ENCODE data around the gene ZNF346. TPM values are rescaled to one million over a fixed set of nuclear protein-coding genes. Genes with fewer than 3 reads are reported as not detected.

Gene ZNF346
- total and polyA plus RNA-seq, 4 donors, result 6.6 to 31.5 (median 9.6) TPM

- peaks cover 10 to 32% (median 18%) of the 10 kb centered on the region in 4 donors for H3K36me3 ChIP-seq (ENCODE audit: control insufficient read depth in 4 of 4, insufficient read depth in 4 of 4, low read length in 4 of 4)
- 94 to 95% methylated on average over 5 of the region's 5 CpGs for WGBS, 2 donors
- H3K27me3 ChIP-seq (ENCODE audit: control insufficient read depth in 3 of 3, insufficient read depth in 3 of 3, low read length in 2 of 3), result no peaks in the 10 kb centered on the region
- no peak for TF ChIP-seq CTCF (IDR thresholded peaks at IDR 0.05; ENCODE audit: control extremely low read depth, extremely low read depth)
- no peak for ATAC-seq (ENCODE audit: insufficient read depth, low FRiP score)
- H3K9me3 ChIP-seq (ENCODE audit: control insufficient read depth in 4 of 4, insufficient read depth in 3 of 4, low read length in 3 of 4), result no peaks in the 10 kb centered on the region
- H3K9ac ChIP-seq (ENCODE audit: insufficient read depth in 1 of 2, low read length in 2 of 2), result no peak overlapping the region
- no peak overlapping the region for H3K27ac ChIP-seq (ENCODE audit: low read depth in 1 of 2, low read length in 1 of 2)
- H3K4me3 ChIP-seq, result no peak overlapping the region
- no peaks in the 10 kb centered on the region for H3K4me1 ChIP-seq (ENCODE audit: control insufficient read depth in 5 of 5, insufficient read depth in 5 of 5, low read length in 5 of 5)
- DNase-seq, result no peak
Observed at GRCh38 chr5:177049285-177049684, 26.8 kb downstream of the ZNF346 start.

- peaks cover 0 to 2% (median 0%) of the 10 kb centered on the region in 5 donors for H3K4me1 ChIP-seq (ENCODE audit: control insufficient read depth in 5 of 5, insufficient read depth in 5 of 5, low read length in 5 of 5)
- peaks cover 4 to 26% (median 16%) of the 10 kb centered on the region in 4 donors for H3K36me3 ChIP-seq (ENCODE audit: control insufficient read depth in 4 of 4, insufficient read depth in 4 of 4, low read length in 4 of 4)
- no peaks in the 10 kb centered on the region for H3K9me3 ChIP-seq (ENCODE audit: control insufficient read depth in 4 of 4, insufficient read depth in 3 of 4, low read length in 3 of 4)
- DNase-seq, result no peak
- WGBS, 2 donors, result 74 to 86% methylated on average over 12 of the region's 12 CpGs
- H3K4me3 ChIP-seq, result no peak overlapping the region
- TF ChIP-seq CTCF (IDR thresholded peaks at IDR 0.05; ENCODE audit: control extremely low read depth, extremely low read depth), result no peak
- H3K9ac ChIP-seq (ENCODE audit: insufficient read depth in 1 of 2, low read length in 2 of 2), result no peak overlapping the region
- H3K27ac ChIP-seq (ENCODE audit: low read depth in 1 of 2, low read length in 1 of 2), result no peak overlapping the region
- no peaks in the 10 kb centered on the region for H3K27me3 ChIP-seq (ENCODE audit: control insufficient read depth in 3 of 3, insufficient read depth in 3 of 3, low read length in 2 of 3)
- no peak for ATAC-seq (ENCODE audit: insufficient read depth, low FRiP score)
Observed at GRCh38 chr5:177064500-177065277, 42.2 kb downstream of the ZNF346 start.

GRCh38 chr5:177065491-177065890 is 43.0 kb downstream of the ZNF346 start:
- no peak for TF ChIP-seq CTCF (IDR thresholded peaks at IDR 0.05; ENCODE audit: control extremely low read depth, extremely low read depth)
- no peak overlapping the region for H3K4me3 ChIP-seq
- no peaks in the 10 kb centered on the region for H3K9me3 ChIP-seq (ENCODE audit: control insufficient read depth in 4 of 4, insufficient read depth in 3 of 4, low read length in 3 of 4)
- DNase-seq (no peak), ATAC-seq (ENCODE audit: insufficient read depth, low FRiP score) (no peak)
- WGBS, 2 donors, result 87 to 88% methylated on average over 6 of the region's 6 CpGs
- peaks cover 4 to 25% (median 16%) of the 10 kb centered on the region in 4 donors for H3K36me3 ChIP-seq (ENCODE audit: control insufficient read depth in 4 of 4, insufficient read depth in 4 of 4, low read length in 4 of 4)
- no peaks in the 10 kb centered on the region for H3K27me3 ChIP-seq (ENCODE audit: control insufficient read depth in 3 of 3, insufficient read depth in 3 of 3, low read length in 2 of 3)
- H3K4me1 ChIP-seq (ENCODE audit: control insufficient read depth in 5 of 5, insufficient read depth in 5 of 5, low read length in 5 of 5), result peaks cover 0 to 2% (median 0%) of the 10 kb centered on the region in 5 donors
- H3K27ac ChIP-seq (ENCODE audit: low read depth in 1 of 2, low read length in 1 of 2), result no peak overlapping the region
- H3K9ac ChIP-seq (ENCODE audit: insufficient read depth in 1 of 2, low read length in 2 of 2), result no peak overlapping the region

All from lung (tissue), 12 donors.